Inferior parietal cortex (tissue), 1 donor: ENCODE measurements around the gene AIP.
"Not testable (repeated sequence)": the region's sequence is repeated elsewhere in the genome, so short reads cannot be mapped to it uniquely, and the experiment has no call there.

ENCODE experiments used
- DNase-seq: peaks from one replicate; pipeline ENCODE4 v3.0.0-alpha.2; 2016; ENCODE audit errors: extremely low spot score

Gene AIP

GRCh38 chr11:67468759-67469507 is 13.9 kb upstream of the AIP start, which contains the start of gene TMEM134:
Gene TMEM134 (minus strand): TSS chr11:67469251. CDS start chr11:67469192, 59 bp downstream.
- DNase-seq, result peak; percentile 85

GRCh38 chr11:67469508-67469811 is 13.4 kb upstream of the AIP start:
- DNase-seq, result no peak

DNA sequence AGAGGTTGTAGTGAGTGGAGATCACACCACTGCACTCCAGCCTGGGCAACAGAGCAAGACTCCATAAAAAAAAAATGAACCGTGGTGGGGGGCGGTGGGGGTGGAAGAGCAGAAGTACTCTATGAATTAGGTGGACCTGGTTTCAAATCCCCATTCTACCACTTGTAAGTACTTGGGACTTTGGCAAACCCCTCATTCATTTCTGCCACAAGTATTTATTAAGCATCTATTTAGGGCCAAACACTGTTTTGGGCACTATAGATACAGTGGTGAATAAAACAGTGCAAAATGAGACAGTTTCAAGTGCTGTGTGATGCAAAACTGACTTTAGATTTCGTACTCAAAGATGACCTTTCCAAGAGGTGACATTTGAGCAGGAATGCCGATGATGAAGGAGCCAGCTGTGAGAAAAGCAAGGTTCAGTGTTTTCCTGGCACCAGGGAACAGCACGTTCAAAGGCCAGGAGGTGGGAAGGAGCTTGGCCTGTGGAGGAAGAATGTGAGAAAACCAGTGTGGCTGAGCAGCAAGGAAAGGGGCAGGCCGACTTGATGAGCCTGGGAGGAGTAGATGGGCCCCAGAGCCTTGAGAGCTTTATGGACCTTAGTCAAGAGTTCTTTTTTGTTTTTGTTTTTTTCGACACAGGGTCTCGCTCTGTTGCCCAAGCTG is 12.4 kb upstream of the AIP start:
- no peak for DNase-seq

DNA sequence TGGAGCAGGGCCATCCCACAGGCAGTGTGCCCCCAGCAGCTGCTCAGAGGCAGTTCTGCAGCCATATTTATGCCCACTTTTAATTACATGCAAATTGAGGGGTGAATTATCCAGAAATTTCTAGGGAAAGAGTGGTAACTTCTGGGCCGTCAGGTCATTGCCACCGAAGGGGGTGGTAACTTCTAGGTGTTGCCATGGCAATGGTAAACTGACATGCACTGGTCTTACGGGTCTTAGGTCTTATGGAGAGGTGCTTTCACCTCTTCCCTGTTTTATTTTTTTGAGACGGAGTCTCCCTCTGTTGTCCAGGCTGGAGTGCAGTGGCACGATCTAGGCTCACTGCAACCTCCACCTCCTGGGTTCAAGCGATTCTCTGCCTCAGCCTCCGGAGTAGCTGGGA is 9.9 kb upstream of the AIP start:
- DNase-seq, result no peak

- DNase-seq, result not testable (repeated sequence)
Observed at GRCh38 chr11:67476692-67477091, 6.1 kb upstream of the AIP start.

DNA sequence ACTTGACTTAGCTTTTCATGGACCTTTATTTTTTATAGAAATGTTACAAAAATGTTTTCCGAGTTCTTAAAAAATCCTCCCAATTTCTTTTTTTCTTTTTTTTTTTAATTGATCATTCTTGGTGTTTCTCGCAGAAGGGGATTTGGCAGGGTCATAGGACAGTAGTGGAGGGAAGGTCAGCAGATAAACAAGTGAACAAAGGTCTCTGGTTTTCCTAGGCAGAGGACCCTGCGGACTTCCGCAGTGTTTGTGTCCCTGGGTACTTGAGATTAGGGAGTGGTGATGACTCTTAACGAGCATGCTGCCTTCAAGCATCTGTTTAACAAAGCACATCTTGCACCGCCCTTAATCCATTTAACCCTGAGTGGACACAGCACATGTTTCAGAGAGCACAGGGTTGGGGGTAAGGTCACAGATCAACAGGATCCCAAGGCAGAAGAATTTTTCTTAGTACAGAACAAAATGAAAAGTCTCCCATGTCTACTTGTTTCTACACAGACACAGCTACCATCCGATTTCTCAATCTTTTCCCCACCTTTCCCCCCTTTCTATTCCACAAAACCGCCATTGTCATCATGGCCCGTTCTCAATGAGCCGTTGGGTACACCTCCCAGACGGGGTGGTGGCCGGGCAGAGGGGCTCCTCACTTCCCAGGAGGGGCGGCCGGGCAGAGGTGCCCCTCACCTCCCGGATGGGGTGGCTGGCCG is 5.3 kb upstream of the AIP start:
- not testable (repeated sequence) for DNase-seq

- no peak for DNase-seq
Observed at GRCh38 chr11:67482275-67482826, 475 bp upstream of the AIP start.

- DNase-seq, result no peak
Observed at GRCh38 chr11:67483831-67484665, 1.2 kb downstream of the AIP start.

DNA sequence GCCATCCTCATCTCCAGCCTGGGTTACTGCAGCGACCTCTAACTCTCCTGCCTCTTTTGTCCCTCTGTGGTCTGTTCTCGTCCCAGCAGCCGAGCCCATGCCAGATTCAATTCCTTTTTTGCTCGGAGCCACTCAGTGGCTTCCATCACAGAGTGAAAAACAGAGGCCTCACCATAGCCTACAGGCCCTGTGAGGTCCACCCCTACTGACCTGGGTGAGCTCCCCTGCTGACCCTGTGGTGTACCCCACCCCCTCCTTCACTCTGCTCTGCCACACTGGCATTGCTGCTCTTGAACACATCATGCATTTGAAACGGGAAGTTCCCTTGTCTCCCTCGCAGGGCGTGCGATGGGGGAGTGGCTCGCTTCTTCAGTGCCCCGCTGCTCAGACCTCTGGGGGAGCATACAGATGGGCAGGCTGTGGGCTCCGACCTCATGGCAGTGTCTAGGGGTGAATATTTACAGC is 2.1 kb downstream of the AIP start:
- DNase-seq, result no peak

DNA sequence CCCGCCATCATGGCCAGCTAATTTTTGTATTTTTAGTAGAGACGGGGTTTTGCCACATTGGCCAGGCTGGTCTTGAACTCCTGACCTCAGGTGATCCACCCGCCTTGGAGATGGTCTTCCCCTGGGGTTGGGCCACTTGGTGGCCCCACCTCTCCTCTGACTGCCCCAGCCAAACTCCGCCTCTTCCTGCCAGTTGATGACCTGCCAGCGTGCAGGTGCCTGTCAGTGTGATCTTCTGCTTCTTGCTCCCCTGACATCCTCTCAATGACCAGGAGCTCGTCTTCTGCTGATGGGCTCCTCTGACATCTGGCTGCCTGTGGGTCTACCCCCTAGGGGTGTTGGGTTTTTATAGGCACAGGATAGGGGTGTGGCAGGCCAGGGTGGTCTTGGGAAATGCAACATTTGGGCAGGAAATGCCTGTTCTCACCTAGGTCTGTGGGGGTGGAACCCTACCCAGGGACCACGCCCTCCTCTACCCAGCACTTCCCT is 3.1 kb downstream of the AIP start:
- DNase-seq, result not testable (repeated sequence)

DNA sequence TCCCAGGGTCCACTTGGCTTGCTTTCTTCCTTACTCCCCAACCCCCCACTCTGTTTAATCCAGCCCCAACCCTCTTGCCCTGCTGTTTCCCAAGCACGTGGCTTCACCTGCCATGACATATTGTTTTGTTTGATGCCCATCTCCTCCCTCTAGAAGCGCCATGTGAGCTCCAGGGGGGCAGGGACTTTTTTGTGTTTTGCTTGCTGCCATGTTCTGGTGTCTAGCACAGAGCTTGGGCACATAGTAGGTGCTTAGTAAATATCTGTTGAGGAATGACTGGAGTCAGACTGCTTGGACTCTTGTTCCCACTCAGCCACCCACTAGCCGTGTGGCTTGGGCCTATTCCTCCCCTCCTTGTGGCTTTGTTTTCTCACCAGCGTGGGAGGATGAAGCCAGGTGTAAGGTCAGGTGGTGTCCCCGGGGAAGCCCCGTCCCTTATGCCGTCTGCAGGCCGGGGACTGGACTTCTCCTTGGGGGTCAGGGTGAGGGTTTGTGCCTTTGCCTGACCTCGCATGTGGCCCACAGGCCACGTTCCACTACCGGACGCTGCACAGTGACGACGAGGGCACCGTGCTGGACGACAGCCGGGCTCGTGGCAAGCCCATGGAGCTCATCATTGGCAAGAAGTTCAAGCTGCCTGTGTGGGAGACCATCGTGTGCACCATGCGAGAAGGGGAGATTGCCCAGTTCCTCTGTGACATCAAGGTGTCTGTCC is 3.8 kb downstream of the AIP start:
- DNase-seq, result no peak

DNA sequence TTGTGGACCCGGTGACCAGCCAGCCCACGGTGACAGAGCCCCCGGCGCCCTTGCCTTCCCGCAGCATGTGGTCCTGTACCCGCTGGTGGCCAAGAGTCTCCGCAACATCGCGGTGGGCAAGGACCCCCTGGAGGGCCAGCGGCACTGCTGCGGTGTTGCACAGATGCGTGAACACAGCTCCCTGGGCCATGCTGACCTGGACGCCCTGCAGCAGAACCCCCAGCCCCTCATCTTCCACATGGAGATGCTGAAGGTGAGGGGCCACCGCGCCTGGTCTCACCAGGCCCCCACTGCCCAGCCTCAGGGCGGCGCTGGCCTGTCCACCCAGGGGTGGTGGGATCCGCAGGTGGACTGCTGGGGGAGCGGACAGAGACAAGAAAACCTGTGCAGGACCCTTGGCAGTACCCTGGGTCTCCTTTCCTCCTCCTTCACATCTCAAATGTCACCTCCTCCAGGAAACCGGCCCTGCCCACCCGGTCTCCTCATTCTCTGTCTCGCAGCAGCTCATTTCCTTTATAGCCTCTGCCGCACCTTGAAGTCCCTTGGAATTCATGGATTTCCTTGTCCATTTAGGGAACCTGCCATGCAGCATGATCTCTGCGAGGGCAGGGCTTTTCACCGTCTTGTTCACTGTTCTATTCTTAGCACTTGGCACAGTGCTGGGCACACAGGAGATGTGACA is 6.5 kb downstream of the AIP start:
- DNase-seq, result no peak

GRCh38 chr11:67489885-67490726 is 7.3 kb downstream of the AIP start:
- DNase-seq, result no peak

DNA sequence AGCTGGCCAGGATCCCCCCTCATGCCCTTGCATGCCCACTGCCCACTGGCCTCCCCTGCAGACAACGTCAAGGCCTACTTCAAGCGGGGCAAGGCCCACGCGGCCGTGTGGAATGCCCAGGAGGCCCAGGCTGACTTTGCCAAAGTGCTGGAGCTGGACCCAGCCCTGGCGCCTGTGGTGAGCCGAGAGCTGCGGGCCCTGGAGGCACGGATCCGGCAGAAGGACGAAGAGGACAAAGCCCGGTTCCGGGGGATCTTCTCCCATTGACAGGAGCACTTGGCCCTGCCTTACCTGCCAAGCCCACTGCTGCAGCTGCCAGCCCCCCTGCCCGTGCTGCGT is 7.9 kb downstream of the AIP start:
- DNase-seq, result no peak

- DNase-seq, result no peak
Observed at GRCh38 chr11:67491276-67492068, 8.6 kb downstream of the AIP start.

GRCh38 chr11:67492069-67492727 is 9.4 kb downstream of the AIP start:
- DNase-seq, result no peak

DNA sequence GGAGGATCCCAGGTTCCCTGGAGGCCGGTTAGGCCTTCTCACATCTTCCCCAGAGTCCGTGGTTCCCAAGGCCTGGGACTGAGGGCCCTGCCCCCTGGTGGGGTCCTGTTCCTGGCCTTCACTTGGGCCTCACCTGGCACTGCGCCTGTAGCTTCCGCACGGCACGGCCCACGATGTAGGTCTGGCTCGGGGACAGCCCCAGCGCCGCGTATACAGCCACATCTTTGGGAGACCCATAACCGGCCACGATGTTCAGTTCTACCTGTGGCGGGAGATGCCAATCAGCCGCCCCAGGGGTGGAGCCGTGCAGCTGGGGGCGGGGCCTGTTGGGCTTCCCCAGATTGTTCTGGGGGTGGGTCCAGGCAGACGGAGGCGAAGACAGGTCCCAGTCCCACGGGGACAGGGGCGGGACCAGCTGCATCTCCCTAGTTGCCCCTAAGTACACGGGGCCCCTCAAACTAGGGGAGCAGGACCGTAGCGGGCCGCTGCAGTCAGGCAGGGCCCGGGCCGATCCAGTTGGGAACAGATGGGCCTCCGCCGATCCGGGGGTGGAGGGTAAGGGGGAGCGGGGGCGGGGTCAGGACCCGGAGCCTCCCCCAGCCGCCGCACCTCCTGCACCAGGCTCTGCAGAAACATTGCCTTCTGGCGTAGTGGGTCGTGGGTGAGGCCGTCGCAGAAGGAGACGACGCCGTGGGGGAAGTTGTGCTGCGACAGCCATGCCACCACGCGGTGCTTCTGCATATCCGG is 10.1 kb downstream of the AIP start:
- DNase-seq, result no peak
